Measurements from ENCODE around the gene KLHDC4.
A peak's percentile ranks its signal among the peaks of the same experiment; 100 is the strongest.
"Not testable (repeated sequence)": the region's sequence is repeated elsewhere in the genome, so short reads cannot be mapped to it uniquely, and the experiment has no call there.

The KLHDC4 gene

DNA sequence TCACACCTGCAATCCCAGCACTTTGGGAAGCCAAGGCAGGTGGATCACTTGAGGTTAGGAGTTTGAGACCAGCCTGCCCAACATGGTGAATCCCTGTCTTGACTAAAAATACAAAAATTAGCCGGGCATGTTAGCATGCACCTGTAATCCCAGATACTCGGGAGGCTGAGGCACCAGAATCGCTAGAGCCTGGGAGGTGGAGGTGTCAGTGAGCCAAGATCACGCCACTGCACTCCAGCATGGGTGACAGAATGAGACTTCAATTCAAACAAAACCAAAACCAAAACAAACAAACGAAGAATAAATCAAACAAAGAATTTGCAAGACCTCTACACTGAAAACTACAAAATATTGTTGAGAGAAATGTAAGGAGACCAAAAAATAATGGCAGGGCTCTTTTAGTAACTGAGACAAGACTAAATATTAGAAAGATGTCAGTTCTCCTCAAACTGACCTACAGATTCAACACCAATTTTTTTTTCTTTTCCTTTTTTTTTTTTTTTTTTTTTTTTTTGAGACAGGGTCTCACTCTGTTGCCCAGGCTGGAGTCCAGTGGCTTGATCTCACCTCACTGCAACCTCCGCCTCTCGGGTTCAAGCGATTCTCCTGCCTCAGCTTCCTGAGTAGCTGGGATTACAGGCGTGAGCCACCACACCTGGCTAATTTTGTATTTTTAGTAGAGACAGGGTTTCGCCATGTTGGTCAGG, 23.1 kb upstream of the KLHDC4 start:
- DNase-seq (ENCODE audit: low read depth in 1 of 2, low spot score in 1 of 2): not testable (repeated sequence)

DNA sequence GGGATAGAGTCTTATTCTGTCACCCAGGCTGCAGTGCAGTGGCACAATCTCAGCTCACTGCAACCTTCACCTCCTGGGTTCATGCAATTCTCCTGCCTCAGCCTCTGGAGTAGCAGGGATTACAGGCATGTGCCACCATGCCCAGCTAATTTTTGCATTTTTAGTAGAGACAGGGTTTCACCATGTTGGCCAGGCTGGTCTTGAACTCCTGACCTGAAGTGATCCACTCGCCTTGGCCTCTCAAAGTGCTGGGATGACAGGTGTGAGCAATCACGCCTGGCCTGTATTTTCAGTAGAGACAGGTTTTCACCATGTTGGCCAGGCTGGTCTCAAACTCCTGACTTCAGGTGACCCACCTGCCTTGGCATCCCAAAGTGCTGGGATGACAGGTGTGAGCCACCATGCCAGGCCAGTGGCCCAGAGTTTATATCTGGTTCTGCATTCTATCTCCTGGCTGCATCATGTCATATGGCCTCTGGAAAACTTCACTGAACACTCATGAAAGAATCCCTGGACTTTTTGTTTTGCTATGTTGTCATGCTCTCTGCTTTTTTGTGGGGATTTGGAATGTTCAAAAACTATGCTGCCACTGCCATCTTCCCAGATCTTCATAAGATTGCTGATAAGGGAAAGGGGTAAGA, 21.8 kb upstream of the KLHDC4 start:
- DNase-seq (ENCODE audit: low read depth in 1 of 2, low spot score in 1 of 2): not testable (repeated sequence)

DNA sequence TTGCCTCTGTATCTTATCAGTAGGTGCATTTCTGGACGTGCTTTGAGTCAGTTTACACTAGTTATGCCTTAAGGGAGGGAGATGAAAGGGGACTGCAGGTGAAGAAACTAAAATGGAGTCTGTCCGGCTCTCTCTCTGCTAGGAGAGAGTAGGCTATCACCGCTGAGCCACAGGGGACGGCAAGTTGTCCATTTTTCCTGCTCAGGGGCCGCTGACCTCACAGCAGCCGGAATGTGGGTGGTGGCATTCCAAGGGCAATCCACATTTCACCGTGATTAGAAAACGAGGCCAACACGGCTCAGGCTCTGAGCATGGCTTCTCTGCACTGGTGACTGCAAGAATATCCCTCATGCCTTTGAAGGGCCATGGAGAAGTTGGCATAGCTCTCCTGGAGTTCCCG, 19.0 kb upstream of the KLHDC4 start:
- DNase-seq (ENCODE audit: low read depth in 1 of 2, low spot score in 1 of 2): no peak

DNA sequence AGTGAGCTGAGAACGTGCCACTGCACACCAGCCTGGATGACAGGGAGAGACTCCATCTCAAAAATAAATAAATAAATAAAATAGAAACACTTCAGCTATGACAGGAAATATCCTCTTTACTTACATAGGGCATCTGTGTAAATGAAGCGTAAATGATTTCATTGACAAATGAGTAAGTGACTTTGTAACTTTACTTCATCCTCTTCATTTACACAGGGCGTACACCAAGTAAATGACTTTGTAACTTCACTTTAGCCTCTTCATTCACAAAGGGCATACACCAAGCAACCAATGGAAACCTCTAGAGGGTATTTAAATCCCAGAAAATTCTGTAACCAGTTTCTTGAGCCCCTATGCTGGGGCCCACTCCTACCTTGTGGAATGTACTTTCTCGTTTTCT, 16.2 kb upstream of the KLHDC4 start:
- DNase-seq (ENCODE audit: low read depth in 1 of 2, low spot score in 1 of 2): no peak

DNA sequence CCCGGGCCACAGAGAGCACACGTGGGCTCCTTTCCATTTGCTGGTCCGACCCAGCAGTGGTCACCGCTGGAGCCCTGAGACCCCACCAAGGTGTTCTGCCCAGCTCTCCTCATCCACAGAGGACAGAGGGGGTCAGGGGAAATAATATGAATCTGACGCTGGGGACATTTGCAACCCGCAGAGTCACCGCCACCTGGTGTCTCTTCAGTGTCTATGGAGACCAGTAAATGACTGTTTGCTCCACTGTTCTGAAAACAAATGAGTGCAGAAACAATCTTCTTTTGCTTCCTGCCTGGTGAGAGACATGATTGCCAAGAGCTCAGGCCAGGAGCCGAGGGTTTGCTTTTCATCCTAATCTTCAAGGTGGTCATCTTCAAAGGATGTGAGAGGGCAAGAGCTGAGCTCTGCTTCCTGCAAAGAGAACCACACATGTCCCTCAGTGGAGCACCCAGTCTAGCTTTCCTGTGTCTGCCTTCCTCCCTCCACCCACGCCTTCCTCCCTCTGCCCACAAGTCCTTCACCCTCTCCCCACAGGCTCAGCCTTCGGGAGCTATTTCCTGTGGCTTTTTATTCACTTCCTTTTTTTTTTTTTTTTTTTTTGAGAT, 14.7 kb upstream of the KLHDC4 start:
- DNase-seq (ENCODE audit: low read depth in 1 of 2, low spot score in 1 of 2): peak in 1 of 2 donors; percentile 31

DNA sequence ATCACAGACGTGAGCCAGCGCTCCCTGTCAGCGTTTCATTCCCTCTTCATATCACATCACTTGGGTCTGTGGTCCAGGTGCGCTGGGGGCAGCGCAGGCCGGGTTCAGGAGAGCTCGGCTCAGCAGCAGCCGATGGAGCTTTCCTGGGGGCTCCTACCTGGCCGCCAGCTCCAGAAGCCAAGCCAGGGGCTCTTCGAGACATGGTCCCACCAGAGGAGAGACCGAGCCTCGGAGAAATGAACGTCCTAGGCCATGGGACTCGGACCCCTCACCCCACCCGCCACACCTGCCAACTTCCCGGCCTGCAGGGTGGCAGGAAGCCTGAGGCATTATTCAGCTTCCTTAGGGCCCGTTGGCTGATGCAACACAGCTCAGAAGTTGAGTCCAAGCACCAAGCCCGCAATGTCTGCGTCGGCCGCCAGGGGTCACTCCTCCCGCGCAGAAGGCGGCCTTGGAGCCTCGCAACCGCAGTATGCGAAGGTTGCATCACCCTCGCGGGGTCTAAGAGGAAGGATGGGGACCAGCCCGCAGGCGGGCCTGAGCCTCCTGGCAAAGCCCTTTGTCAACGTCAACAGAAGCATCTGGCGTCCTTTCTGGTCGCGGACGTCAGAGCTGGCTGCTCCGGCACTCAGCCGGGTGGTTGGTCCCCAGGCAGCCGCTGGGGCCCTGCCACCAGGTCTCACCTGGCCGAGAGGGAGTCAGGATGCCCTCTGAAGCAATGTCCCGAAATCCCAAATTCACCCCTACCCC, 13.2 kb upstream of the KLHDC4 start:
- DNase-seq (ENCODE audit: low read depth in 1 of 2, low spot score in 1 of 2): peak; percentile 90 to 91

DNA sequence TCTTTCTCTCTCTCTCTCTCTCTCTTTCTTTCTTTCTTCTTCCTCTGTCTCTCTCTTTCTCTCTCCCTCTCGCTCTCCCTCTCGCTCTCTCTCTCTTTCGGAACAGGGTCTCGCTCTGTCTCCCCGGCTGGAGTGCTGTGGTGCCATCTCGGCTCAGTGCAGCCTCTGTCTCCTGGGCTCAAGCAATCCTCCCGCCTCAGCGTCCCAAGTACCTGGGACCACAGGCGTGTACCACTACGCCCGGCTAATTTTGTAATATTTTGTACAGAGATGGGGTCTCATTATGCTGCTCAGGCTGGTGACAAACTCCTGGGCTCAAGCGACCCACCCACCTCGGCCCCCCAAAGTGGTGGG, 12.7 kb upstream of the KLHDC4 start:
- no peak for DNase-seq (ENCODE audit: low read depth in 1 of 2, low spot score in 1 of 2)

DNA sequence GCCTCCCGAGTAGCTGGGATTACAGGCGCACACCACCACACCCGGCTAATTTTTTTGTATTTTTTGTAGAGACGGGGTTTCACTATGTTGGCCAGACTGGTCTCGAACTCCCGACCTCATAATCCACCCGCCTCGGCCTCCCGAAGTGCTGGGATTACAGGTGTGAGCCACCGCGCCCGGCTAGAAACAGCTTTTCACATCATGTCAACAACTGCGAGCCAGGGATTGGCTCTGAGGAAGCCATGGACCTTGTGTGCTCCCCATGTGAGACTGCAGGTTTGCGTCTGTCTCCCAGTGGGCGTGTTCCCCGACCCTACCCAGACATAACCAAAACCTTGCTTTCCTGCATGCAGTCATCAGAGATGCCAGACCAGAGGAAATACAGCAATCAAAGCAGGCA, 8.1 kb upstream of the KLHDC4 start:
- not testable (repeated sequence) for DNase-seq (ENCODE audit: low read depth in 1 of 2, low spot score in 1 of 2)

DNA sequence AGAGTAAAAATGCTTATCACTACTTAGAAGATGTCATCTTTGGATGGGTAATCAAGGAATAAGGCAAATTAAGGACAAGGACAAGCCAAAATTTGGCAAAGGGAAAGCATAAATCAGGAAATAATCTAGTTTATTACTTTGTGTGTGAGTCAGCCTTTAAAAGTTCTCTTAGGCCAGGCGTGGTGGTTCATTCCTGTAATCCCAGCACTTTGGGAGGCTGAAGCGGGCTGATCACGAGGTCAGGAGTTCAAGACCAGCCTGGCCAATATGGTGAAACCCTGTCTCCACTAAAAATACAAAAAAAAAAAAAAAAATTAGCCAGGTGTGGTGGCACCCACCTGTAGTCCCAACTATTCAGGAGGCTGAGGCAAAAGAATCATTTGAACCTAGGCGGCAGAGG, 1.7 kb upstream of the KLHDC4 start:
- not testable (repeated sequence) for DNase-seq (ENCODE audit: low read depth in 1 of 2, low spot score in 1 of 2)

DNA sequence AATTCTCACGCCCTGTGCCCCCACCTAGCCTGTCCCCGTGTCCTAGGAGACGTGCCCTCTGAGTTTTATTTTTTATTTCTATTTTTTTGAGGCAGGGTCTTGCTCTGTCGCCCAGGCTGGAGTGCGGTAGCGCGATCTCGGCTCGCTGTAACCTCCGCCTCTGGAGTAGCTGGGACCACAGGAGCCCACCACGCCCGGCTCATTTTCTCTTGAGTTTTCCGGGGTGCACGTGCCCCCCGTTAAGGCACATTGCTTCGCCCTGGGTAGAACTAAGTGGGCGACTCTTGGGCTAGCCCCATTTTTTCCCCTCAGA, 655 bp upstream of the KLHDC4 start:
- no peak for DNase-seq (ENCODE audit: low read depth in 1 of 2, low spot score in 1 of 2)

DNA sequence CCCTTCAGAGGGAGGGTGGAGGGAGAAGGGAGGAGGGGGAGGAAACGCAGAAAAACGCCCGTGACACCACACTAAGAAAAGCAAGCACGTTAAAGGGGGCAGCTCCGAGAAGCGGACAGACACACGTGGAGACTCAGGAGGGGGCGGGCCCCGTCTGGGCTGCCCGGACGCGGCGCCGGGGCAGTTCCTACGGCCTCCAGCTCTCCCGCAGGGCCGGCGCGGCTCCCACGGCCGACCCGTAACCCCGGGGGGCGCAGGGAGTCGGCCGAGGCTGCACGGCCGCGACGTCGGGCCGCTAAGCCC, 362 bp downstream of the KLHDC4 start:
- DNase-seq (ENCODE audit: low read depth in 1 of 2, low spot score in 1 of 2): peak; percentile 9 to 24

DNA sequence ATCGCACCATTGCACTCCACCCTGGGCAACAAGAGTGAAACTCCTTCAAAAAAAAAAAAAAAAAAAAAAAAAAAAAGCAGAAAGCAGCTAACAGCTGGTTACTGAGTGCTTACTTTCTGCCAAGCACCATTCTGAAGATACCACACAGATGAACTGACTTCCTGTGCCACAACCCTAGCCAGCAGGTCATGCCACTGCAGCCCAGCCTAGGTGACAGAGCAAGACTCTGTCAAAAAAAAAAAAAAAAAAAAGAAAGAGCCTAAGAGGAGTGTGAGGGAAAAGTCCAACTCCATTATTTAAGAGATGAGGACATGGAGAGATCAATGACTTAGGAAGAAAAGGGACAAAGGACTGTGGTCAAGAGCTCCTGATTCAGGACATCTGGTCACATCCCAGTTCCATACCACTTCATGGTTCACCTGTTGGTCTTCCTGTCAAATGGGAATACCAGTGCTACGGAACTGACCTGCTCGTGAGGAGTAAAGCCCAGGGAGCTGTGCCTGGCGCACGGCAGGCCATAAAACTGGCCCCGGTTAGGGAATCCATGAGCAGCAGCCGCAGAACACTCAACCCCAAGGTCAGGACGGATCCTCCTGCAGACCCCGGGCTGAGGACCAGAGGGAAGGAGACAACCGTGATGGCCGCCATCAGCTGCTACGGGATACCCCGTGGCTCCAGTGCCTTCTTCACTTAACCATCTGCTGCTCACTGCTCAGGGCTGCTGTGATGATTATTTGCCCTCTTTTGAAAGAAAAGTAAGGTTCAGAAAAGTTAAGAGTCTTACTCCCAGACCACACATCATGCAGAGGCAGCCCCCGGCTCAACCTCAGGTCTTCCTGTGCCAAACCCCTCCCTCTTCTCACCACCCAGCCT, 950 bp downstream of the KLHDC4 start:
- no peak for DNase-seq (ENCODE audit: low read depth in 1 of 2, low spot score in 1 of 2)

DNA sequence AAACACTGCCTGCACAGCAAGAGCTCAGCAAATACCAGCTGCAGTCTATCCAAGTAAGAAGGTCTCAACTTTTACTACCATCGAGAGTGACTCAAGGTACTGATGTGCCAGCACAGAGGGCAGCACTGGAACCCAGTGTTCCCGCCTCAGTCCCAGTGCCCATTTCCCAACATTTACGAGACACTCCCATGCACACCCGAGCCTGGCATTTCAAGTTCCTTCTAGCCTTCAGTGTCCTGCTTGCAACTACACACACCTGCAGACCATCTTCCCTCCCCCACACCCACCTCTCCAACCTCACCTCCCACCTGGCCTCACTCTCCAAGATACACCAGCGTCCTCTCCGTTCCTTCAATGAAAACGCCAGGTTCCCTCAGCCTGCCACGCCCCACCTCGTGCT, 3.2 kb downstream of the KLHDC4 start:
- DNase-seq (ENCODE audit: low read depth in 1 of 2, low spot score in 1 of 2): no peak

DNA sequence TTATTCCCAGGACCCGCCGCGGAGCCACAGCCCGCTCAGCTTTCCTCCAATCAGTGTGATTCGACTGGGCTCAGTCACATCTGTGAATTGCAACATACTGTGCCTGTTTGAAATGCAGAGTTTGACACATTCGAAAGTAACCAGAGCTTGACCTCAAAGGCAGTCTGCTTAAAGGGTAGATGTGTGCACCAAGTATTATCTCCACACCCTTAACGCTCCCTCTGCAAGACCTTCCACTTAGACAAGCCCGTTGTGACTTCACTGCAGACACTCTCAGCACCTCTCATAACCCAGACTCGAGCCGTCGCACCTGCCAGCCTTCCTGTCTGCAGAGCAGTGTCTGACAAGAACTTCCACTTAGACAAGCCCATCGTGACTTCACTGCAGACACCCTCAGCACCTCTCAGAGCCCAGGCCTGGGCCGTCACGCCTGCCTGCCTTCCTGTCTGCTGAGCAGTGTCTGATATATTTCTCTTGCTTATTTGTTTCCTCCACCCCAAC, 3.7 kb downstream of the KLHDC4 start:
- no peak for DNase-seq (ENCODE audit: low read depth in 1 of 2, low spot score in 1 of 2)

DNA sequence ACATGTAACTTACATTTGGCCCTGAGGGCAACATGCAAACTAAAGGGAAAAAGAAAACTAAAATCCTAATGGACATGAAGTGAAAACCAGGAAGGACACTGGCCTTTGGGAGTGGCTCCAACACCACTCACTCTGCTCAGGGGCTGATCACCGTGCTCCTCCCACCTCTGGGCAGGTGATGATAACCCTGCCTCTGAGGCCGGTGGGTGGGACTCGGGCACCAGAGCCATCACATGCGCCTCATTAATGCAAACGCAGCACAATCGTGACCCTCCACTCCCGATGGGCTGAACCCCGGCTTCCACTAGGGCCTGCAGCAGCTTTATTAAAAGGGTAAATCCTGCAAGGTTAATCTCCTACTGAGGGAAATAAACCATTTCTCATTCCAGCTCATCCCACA, 4.7 kb downstream of the KLHDC4 start:
- DNase-seq (ENCODE audit: low read depth in 1 of 2, low spot score in 1 of 2): no peak

DNA sequence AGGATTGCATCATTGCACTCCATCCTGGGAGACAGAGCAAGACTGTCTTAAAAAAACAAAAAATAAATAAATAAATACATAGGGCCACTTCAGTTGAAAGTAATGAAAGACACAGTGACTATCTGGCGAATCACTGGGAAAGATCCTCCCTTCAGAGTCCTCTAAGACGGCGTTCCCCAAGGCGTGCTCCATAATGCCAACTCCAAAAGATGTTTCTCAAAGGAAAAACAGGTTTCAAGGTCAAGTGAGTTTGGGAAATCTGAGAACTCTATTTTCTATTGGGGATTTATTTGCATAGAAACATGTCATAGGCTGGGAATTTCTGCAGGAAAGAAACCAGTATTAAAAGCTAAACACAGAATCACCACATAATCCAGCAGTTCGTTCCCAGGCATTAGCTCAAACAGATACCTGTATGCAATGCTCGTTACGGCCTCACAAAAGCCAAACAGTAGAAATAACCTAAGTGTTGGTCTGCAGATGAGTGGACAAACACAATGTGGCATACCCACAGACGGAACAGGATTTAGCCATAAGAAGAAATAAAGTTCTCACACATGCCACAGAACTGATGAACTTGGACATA, 7.9 kb downstream of the KLHDC4 start:
- no peak for DNase-seq (ENCODE audit: low read depth in 1 of 2, low spot score in 1 of 2)

DNA sequence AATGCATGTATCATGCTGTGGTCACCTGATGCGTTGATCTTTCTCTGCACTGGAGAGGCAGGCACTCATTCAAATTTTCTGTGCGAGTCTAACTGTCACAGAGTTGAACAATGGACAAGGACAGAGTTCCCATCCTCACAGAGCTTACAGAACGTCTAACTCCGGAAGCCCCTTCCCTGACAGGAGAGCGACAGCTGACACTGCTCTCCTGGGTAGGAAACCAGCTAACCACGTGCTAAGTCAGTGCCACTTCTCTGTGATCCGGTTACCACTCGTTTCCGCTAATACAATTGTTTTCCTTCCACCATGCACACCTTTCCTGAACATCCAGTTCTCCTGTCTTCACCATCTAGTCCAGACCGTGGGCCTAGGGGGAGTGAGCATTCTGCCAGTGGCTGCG, 11.3 kb downstream of the KLHDC4 start:
- no peak for DNase-seq (ENCODE audit: low read depth in 1 of 2, low spot score in 1 of 2)

DNA sequence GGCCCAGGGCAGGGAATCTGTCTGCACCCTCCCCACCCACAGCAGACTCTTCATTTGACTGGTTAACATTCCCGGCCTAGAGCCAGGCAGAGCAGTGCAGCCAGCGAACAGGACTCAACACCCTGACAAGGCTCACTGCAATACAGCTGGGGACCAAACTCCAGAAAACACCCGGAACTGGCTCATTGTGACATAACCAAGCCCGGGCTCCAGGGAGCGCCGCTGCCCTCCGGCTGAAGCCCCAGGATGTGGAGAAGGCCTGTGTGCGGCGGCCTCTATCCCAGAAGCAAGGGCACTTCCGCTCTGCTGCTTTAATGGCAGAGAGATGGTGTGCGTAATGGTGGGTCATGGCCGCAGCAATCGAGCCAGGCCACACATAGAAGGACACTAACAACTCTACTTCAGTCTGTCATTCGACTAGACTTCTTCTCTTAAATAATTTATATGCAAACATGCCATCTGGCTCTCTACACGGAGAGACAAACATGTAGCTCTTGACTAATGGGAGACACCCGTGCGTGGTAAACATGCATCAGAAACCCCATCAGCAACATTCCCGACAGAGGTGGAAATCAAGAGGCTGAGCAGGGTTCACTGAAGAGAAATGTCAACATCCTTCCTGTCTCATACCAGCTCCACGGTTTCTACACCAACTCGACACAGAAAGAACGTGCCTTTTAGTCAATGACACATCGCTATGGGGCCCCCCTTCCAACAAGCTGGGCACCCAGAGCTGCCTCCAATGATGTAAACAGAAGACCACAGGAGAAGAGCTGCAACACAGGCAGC, 18.0 kb downstream of the KLHDC4 start:
- no peak for DNase-seq (ENCODE audit: low read depth in 1 of 2, low spot score in 1 of 2)

DNA sequence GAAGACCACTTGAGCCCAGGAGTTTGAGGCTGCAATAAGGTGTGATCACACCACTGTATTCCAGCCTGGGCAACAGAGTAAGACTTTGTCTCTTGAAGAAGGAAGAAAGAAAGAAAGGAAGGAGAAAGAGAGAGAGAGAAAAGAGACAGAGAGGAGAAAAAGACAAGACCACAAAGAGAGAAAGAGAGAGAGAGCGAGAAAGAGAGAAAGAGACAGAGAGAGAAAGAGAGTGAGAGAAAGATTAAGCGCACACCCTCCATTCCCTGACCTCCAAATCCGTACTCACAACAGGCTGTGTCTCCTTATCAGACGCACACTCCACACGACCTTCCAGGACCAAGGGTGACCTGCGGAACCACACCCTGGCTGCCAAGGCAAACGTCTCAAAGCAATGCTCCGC, 19.6 kb downstream of the KLHDC4 start:
- DNase-seq (ENCODE audit: low read depth in 1 of 2, low spot score in 1 of 2): no peak

Measured in activated CD4-positive, alpha-beta T cell treated with anti-CD3 and anti-CD28 coated beads, Interleukin-2, amount 50 U/mL, for 24 hours (primary cell).